NCI-H446 treated with DMSO at 0.1 percent for 48 hours (cell line): ENCODE results near the gene CNTNAP5.
A peak's percentile ranks its signal among the peaks of the same experiment; 100 is the strongest.

Experiments
- DNase-seq: peaks from one replicate; lab custom pipeline; 2025; lab: John Stamatoyannopoulos, UW

The CNTNAP5 gene

GRCh38 chr2:124063596-124063995 is 38.5 kb downstream of the CNTNAP5 start:
- no peak for DNase-seq

GRCh38 chr2:124065636-124066035 is 40.5 kb downstream of the CNTNAP5 start:
- no peak for DNase-seq

GRCh38 chr2:124066776-124067175 is 41.7 kb downstream of the CNTNAP5 start:
- no peak for DNase-seq

- no peak for DNase-seq
Measured at GRCh38 chr2:124079045-124079444, 54.0 kb downstream of the CNTNAP5 start.

- DNase-seq: no peak
Measured at GRCh38 chr2:124080281-124081153, 55.4 kb downstream of the CNTNAP5 start.

- DNase-seq: no peak
Measured at GRCh38 chr2:124081154-124081716, 56.1 kb downstream of the CNTNAP5 start.

- DNase-seq: peak; percentile 20
Measured at GRCh38 chr2:124088616-124089015, 63.5 kb downstream of the CNTNAP5 start.

DNA sequence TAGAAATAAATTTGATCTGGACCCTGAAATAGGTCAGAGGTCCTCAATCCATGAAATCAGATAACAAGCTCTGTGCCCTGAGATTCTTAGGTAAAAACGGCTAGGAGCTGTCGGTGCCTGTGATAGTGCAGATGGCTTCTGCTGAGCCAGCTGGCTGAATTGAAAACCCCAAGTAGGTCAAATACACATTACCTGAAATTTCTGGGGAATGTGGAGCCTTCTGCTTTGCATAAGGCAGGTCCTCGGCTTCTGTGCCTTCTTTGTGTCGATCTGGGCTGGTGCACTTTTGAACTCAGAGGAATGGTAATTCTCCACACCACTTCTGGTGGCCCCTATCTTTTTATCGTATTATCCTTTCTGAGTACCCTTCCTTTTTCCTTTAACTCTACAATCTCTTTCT is 66.6 kb downstream of the CNTNAP5 start:
- DNase-seq: no peak

GRCh38 chr2:124092651-124093050 is 67.6 kb downstream of the CNTNAP5 start:
- no peak for DNase-seq

GRCh38 chr2:124104914-124105313 is 79.8 kb downstream of the CNTNAP5 start:
- no peak for DNase-seq

DNA sequence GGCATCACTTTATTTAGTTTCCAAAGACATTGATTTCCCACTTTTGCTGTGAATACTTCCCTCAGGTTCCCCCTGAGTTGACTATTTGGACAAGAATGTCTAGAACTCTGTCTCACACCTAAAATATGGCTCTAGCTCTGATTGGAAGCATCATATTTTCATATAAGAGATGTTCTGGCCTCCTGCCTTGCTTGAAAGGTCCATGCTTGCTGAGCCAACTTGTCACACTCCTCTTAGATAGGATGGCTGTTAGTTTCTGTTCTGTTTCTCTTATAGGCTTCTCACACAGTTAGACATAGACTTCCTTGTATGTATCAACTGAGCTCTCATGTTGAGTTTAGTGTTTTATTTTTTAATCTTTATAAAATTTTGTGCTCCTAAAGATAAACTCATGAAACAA is 87.1 kb downstream of the CNTNAP5 start:
- DNase-seq: peak; percentile 9

GRCh38 chr2:124112966-124113365 is 87.9 kb downstream of the CNTNAP5 start:
- peak; percentile 18 for DNase-seq

GRCh38 chr2:124120246-124120645 is 95.2 kb downstream of the CNTNAP5 start:
- DNase-seq: no peak

- DNase-seq: no peak
Measured at GRCh38 chr2:124121106-124121505, 96.0 kb downstream of the CNTNAP5 start.

DNA sequence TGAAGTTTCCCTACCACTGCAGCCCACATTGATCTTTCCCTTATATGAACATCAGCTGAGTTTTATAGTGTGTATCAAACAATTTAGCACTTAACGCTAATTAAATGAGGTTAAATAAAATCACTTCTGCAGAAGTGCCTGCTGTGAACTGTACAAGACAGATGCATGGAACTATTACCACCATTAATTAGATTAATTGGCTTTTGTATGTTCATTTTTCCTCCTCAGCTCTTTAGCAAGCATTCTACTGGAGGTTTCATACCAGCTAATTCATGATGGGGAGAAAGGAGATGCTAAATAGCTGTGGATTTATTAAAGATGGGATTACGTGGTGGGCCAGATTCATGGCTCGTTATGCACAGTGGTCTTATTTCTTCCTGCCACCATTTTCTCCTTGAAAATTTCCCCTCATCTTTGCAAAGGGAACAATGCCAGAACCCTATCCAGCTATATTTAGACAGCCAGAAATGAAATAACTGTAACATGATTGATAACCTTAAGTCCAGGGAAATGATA is 96.7 kb downstream of the CNTNAP5 start:
- no peak for DNase-seq

GRCh38 chr2:124122340-124122739 is 97.3 kb downstream of the CNTNAP5 start:
- no peak for DNase-seq

GRCh38 chr2:124131276-124131675 is 106.2 kb downstream of the CNTNAP5 start:
- no peak for DNase-seq

GRCh38 chr2:124136110-124136509 is 111.0 kb downstream of the CNTNAP5 start:
- DNase-seq: no peak

DNA sequence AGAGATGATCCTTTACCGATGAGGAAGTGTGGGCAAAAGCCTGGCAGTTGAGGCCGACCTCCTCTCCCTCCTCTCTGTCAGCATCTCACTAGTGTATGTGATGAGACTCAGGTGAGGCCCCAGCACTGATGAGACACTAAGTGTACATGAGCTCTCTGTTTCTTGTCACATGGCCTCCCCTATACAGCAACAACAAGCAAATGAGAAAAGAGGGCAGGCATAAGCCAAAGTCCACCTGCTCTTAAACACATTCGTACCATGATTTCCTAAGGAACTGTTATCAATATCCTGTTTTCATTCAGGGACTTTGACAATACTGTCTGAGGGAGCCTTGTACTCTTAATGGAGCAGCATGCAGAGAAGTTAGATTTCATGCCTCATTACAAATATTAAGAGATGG is 113.0 kb downstream of the CNTNAP5 start:
- no peak for DNase-seq

- DNase-seq: no peak
Measured at GRCh38 chr2:124145982-124146381, 120.9 kb downstream of the CNTNAP5 start.

DNA sequence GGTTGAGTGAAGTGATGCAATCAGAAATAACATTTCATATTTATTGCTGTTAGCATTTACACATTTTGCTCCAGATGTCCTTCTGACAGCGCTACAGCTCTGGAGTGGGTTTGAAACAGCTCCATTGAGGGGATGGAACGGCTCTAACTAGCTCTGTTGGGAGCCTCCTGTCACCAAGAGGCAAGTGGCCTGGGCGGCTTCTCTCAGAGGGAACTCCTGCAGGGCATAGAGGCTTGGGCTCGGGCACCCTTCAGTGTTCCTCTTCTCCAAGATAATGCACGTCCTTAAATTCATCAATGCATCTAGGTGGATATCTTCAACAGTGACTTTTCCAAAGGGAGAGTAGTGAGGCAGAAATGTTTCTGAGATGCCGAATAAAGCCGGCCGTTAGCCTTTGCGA is 122.5 kb downstream of the CNTNAP5 start:
- no peak for DNase-seq

DNA sequence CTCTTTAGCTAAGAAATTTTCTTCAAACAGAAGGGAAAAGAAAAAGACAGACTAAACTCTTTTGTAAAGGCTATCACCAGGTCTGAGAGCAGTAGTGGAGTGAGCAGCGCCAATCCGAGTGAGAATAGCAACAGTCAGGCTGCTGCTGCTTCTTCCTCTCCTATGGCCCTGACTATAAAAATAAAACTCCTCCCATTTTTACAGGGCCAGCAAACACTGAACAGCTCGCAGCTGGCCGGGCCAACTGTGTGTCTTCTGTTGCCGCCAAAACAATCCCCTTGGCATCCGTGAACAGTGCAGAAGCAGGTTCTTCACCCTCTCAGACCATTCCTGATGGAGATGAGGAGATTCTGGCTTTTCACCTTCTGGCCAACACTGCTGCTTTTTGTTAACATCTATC is 124.5 kb downstream of the CNTNAP5 start:
- no peak for DNase-seq

DNA sequence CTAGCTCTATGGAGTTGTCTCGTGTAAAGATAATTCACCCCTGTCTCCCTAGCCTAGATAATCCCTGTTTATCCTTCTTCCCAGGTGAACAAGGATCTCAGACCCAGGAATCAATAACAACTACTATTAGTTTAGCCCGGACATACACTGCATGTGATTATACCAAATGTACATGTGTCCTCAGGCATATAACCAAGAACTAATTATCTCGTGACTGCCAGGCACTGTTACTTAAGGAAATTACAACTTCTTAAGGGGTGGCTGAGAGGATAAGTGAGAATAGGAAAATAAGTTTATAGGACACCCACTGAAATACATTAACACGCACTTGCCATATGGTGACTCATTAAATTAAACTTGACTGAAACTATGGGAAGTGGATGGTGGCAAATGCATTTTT is 126.6 kb downstream of the CNTNAP5 start:
- no peak for DNase-seq
